ENCODE results near the gene THSD4.

DNA sequence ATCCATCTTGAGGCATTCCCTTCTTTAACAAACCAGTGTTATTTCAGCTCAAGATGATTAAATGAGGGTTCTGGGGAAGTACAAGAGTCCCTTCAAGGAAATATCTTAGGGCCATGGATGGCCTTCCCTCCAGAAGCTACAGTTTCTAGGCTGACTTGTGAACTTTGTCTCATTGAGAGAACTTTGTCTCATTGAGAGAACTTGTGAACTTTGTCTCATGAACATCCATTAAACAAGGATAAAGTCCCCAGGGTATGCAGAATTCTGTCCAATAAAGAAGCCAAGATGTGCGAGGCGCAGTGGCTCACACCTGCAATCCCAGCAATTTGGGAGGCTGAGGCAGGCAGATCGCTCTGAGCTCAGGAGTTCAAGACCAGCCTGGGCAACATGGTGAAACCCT is 341.5 kb downstream of the THSD4 start:
- TF ChIP-seq, protein P1, sequence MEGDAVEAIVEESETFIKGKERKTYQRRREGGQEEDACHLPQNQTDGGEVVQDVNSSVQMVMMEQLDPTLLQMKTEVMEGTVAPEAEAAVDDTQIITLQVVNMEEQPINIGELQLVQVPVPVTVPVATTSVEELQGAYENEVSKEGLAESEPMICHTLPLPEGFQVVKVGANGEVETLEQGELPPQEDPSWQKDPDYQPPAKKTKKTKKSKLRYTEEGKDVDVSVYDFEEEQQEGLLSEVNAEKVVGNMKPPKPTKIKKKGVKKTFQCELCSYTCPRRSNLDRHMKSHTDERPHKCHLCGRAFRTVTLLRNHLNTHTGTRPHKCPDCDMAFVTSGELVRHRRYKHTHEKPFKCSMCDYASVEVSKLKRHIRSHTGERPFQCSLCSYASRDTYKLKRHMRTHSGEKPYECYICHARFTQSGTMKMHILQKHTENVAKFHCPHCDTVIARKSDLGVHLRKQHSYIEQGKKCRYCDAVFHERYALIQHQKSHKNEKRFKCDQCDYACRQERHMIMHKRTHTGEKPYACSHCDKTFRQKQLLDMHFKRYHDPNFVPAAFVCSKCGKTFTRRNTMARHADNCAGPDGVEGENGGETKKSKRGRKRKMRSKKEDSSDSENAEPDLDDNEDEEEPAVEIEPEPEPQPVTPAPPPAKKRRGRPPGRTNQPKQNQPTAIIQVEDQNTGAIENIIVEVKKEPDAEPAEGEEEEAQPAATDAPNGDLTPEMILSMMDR (IDR thresholded peaks at IDR 0.05; ENCODE audit: low read length) = no peak
- TF ChIP-seq EZH2 (optimal IDR thresholded peaks at IDR 0.05; ENCODE audit: low read depth, low read length) = no peak

Measured in MM.1S (cell line).